Measurements from ENCODE around the gene CAMKMT.

DNA sequence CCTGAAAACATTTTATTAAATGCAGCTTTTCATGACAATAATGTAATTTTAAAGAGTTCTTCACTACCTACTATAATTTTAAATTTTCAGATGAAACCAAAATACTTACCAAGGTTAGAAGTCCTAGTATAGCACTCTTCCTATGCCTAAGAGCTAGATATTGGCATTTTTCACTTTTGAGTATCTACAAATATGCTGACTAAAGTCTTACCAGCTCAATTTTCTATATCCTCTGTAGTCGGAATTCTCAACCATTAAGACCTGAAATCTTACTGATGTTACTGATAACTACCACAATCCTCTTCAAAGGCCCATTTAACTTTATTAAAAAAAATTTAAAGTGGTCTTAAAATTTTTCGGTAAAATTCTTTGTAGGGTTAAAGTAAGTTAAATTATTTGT lies 32.4 kb upstream of the CAMKMT start:
- TF ChIP-seq RAD21 (IDR thresholded peaks at IDR 0.05; ENCODE audit: low read depth): no peak
- no peak for TF ChIP-seq TAF1 (IDR thresholded peaks at IDR 0.05; ENCODE audit: low read depth)
- no peak for TF ChIP-seq EP300 (IDR thresholded peaks at IDR 0.05; ENCODE audit: borderline replicate concordance)
- no peak for TF ChIP-seq FOXM1 (IDR thresholded peaks at IDR 0.05; ENCODE audit: borderline replicate concordance, low read depth)
